ENCODE results near the gene FAM161B.
"Not testable (repeated sequence)": the region's sequence is repeated elsewhere in the genome, so short reads cannot be mapped to it uniquely, and the experiment has no call there.

The FAM161B gene, protein sequence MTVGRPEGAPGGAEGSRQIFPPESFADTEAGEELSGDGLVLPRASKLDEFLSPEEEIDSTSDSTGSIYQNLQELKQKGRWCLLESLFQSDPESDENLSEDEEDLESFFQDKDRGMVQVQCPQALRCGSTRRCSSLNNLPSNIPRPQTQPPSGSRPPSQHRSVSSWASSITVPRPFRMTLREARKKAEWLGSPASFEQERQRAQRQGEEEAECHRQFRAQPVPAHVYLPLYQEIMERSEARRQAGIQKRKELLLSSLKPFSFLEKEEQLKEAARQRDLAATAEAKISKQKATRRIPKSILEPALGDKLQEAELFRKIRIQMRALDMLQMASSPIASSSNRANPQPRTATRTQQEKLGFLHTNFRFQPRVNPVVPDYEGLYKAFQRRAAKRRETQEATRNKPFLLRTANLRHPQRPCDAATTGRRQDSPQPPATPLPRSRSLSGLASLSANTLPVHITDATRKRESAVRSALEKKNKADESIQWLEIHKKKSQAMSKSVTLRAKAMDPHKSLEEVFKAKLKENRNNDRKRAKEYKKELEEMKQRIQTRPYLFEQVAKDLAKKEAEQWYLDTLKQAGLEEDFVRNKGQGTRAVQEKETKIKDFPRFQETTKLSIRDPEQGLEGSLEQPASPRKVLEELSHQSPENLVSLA

DNA sequence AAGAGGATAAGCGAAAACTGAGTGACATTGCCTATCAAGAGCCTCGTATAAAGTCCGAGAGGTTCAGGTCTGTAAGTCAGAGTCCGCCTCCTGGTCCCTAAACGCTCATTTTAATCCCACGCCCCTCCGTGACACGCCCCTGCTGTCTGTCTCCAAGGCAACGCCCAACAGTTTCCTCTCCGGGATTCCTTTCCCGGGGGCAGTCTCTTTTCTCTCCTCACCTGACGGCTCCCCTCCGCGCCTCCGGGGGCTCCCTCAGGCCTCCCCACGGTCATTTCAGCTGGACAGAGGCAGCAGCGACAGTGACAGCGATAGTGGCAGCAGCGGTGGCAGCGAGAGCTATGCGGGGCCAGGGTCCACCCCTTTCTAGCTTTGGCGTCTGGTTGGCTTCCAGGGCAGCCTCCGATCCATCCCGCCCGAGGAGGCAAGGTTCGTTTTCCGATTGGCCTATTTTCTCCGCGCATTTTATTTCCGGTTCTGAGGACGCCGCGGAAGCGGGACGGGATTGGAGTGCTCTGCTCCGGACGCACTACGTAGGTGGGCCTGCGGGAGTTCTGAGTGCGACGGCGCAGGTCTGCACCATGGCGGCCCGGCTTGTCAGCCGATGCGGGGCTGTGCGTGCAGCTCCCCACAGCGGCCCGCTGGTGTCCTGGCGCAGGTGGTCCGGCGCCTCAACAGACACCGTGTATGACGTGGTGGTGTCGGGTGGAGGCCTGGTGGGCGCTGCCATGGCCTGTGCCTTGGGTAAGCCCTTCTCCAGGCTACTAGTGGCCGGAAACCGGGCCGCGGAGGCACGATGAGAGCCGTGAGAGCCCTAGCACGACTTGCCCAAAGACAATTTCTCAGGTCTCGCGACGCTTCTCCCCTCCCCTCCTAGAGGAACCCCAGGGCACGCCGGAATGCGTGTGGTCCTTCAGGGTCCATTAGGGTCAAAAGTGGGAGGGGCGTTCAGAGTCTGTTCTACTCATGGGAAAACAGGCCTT is at the start of gene FAM161B, which contains the start of gene COQ6:
FAM161B (minus strand) TSS at position 343 of the 983 bp plus-strand sequence; CDS start at position 275, 68 bp downstream.
COQ6 (plus strand) TSS at position 551 of the 983 bp plus-strand sequence; CDS start at position 582, 31 bp downstream.
- DNase-seq (ENCODE audit: low read depth in 2 of 2, low spot score in 1 of 2), result peak; percentile 65 to 80

DNA sequence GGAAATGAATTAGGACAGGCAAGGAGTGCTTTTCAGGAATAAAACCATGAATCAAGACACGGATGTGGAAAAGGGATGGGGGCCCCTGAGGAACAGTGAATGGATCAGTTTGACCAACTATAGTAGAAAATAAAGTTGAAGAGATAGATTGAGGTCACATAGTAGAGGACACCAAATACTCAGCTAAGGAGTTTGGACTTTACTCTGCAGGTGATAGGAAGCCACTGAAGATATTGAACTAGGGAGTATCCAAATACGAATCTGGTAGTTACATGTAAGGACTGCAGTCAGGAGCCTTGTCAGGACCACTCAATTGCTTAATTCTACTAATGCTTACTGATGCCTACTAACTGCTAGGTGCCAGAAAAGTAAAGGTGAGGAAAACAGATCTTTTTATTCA is 48.8 kb upstream of the FAM161B start:
- no peak for DNase-seq (ENCODE audit: low read depth in 2 of 2, low spot score in 1 of 2)

DNA sequence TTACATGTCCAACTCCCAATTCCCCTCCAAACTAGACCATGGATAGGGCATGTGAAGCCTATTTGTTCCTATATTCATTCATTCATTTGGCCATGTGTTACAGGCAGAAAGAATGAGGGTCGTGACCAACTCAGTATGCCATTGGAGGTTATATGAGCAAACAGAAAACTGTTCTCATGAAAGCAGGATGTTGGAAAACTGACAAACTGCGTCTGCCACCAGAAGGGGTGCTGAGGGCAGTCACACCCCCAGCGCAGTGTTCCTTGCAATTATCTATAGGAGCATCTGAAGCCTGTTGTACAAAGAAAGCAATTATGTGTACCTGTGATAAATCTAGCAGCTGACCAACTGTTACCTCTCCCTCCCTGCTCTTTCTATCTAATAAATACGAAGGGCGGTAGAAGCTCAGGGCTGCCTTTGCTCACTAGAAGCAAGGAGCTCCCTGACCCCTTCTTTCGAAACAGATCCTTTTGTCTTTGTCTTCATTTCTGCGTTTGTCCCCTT is 48.1 kb upstream of the FAM161B start:
- no peak for DNase-seq (ENCODE audit: low read depth in 2 of 2, low spot score in 1 of 2)

DNA sequence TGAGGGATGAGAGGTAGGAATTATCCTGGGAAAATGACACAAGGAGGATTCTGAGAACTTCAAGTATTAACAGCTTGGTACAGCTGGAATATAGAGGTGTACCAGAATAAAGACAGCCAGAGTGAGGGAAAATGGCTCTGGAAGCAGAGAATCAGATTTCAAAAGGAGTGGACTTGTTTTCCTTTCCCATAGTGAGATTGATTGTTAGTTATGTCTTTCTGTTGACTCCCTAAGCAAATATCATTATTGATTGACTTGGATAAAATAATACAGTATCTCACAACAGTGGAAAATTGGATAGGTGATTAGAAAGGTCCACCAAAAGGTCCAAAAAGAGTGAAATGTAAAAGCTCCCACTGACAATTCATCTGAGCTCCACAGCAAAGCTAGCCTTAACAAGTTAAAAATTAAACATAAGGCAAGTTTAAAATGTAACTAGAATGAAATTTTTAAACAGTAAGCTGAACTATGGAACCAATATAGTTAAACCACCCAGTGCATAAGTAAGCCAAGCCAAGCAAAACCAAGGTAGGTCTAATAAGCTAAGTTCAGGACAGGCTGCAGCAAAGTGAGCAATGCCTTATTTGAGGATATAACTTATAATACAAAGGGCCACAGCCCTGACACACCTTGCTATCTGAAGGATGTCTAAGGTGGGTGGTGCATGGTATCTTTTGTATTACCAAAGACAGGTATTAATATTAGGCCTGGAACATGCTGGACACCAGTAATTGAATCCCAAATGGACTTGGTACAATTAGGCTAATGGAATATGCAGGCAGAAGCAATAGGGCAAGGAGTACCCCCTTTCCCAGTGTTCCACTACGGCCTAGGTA is 47.4 kb upstream of the FAM161B start:
- DNase-seq (ENCODE audit: low read depth in 2 of 2, low spot score in 1 of 2), result no peak

DNA sequence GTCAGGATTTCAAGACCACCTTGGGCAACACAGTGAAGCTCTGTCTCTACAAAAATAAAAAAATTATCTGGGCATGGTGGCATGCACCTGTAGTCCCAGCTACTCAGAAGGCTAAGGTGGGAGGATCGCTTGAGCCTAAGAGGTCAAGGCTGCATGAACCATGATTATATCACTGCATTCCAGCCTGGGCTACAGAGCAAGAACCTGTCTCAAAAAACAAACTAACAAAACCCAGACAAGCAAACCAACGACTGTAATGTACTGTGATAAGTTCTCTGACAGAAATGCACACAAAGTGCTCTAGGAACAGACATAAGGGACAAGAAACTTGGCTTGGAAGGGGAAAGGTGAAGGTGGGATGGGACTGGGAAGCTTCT is 46.8 kb upstream of the FAM161B start:
- DNase-seq (ENCODE audit: low read depth in 2 of 2, low spot score in 1 of 2), result no peak

DNA sequence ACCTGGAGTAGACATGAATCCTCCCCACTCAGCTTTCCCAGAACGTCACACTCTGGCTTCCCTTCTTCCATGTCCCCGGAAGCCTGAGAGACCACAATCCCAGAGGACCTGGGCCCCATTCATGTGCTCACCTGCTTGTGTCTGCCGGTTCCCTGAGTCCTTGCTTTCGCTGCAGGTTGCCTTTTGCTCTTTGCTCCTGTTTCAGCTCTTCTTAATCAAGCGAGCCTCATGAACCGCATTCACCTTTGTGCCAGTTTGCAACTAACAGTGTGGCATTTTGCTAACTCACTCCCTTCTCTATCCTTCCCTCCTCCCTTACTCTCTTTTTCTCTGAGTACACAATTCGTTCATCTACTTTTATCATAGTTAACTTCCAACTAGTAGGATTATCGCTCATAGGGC is 46.1 kb upstream of the FAM161B start:
- DNase-seq (ENCODE audit: low read depth in 2 of 2, low spot score in 1 of 2), result no peak

DNA sequence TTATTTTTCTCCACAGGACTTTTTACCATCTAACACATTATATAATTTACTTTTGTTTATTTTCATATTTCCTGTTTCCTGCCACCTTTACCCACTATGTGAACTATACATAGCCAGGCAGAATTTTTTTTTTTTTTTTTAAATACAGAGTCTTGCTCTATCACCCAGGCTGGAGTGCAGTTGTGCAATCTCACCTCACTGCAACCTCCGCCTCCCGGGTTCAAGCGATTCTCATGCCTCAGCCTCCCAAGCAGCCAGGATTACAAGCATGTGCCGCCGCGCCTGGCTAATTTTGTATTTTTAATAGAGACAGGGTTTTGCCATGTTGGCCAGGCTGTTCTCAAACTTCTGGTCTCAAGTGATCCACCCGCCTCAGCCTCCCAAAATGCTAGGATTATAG is 45.0 kb upstream of the FAM161B start:
- DNase-seq (ENCODE audit: low read depth in 2 of 2, low spot score in 1 of 2), result not testable (repeated sequence)

DNA sequence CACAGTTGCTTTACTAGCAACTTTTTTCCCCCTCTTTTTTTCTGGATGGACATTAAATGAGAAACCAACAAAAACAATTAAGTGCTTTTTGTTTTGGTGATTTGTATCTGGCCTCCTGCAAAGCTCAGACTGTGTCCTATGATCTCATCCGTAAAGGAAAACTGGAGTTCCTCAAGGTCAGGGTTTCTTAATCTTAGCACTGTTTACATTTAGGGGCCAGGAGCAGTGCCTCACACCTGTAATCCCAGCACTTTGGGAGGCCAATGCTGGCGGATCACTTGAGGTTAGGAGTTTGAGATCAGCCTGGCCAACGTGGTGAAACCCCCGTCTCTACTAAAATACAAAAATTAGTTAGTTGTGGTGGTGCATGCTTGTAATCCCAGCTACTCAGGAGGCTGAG is 41.2 kb upstream of the FAM161B start:
- no peak for DNase-seq (ENCODE audit: low read depth in 2 of 2, low spot score in 1 of 2)

DNA sequence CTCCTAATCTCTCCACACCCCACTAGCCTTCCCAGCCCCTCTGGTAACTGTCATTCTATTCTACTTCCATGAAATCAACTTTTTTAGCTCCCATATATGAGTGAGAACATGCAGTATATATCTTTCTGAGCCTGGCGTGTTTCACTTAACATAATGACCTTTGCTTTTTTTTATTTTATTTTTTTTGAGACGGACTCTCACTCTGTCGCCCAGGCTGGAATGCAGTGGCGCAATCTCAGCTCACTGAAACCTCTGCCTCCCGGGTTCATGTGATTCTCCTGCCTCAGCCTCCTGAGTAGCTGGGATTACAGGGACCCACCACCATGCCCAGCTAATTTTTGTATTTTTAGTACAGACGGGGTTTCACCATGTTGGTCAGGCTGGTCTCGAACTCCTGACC is 38.8 kb upstream of the FAM161B start:
- not testable (repeated sequence) for DNase-seq (ENCODE audit: low read depth in 2 of 2, low spot score in 1 of 2)

DNA sequence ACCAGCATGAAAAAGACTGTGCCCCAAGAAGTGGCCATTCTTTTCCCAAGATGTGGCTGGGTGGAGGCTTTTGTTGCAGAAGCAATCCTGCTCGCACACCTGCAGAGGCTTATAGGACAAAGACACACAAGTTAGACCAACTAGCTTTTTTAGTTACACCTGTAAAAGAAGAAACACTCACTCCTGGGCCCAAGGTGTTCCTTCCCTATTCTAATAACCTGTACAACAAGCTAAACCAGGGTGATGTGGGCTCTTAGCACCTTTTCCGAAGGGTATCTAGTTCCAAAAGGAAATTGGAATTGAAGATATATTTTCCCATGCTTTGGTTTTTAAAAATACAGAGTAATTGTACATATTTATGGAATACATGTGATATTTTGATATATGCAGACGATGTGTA is 38.2 kb upstream of the FAM161B start:
- DNase-seq (ENCODE audit: low read depth in 2 of 2, low spot score in 1 of 2), result no peak

DNA sequence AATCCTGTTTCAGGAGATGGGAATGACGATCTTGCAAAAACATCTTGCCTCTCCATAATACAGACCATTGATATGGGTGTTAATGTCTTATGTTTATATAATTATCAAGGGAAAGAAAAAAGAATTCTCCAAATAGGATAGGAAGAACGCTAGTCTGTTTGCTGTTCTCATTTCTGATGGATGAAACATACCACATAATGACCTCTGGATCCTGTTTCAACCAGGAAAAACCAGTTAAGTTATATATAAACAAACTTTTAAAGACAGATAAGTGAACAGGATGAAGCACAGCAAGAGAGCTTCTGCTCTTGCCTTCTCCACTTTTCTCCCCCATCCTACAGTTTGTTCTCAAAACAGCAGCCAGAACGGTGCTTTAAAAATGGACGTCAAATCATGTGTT is 28.0 kb upstream of the FAM161B start:
- DNase-seq (ENCODE audit: low read depth in 2 of 2, low spot score in 1 of 2), result no peak

DNA sequence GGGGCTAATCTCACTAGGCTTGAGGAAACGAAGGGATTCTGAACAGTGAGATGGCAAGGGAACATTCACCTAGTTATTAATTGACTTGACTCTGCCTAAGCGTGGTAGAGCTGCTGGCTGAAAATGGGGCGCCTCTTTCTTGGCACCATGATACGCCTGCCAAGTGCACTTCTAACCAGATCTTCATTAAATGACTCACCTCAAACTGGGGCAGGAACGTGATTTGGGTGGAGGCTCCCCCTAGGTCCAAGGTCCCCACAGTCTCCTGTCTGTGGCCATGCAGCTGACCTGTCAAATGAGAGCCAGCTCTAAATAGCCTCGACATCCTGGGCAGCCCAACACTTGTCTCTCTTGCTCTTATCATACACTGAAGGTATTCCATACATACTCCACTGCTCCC is 26.2 kb upstream of the FAM161B start:
- no peak for DNase-seq (ENCODE audit: low read depth in 2 of 2, low spot score in 1 of 2)

DNA sequence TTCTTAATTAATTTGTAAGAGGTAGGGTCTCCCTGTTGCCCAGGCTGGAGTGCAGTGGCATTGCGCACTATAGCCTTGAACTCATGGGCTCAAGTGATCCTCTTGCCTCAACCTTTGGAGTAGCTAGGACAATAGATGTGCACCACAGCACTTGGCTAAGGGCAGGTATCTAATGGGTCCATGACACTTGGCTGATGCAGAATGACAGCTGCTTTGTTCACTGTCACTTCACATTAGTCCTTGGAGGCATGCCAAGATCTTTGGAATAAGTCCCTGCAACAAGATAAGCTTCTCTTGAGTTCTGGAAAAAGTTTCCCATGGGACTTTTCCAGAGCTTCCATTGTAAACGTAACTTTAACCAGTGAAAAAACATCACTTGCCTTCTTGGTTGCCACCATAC is 23.6 kb upstream of the FAM161B start:
- no peak for DNase-seq (ENCODE audit: low read depth in 2 of 2, low spot score in 1 of 2)

DNA sequence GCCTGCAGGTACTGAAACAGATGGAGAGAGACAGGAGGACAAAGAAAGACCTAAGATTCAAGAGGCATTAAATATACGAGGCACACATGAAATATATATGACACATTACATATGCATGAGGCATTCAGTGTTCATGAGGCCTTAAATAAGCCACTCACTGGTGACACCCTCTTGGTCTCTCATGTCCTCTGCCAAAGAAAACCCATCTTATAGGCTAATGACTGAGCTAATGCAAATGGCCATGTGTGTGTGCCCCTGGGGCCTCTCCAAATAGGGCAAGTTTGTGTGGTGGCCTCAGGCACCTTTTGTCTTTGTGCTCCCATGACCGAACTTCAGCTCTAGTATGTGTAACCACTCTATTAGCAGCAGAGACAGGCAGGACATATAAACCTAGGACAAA is 19.0 kb upstream of the FAM161B start:
- no peak for DNase-seq (ENCODE audit: low read depth in 2 of 2, low spot score in 1 of 2)

DNA sequence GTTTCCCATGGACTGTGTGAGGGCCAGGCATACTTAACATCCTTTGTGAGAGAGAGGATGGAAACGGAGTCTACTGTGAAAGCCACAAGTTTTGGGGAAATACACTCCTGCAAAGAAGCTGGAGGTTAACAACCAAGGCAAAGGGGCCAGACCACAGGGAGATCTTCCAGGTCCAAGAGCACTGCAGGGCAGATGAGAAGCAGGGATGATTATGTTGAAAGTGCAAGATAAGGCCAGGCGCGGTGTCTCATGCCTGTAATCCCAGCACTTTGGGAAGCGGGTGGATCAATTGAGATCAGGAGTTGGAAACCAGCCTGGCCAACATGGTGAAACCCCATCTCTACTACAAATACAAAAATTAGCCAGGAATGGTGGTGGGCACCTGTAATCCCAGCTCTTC is 15.3 kb upstream of the FAM161B start:
- no peak for DNase-seq (ENCODE audit: low read depth in 2 of 2, low spot score in 1 of 2)

DNA sequence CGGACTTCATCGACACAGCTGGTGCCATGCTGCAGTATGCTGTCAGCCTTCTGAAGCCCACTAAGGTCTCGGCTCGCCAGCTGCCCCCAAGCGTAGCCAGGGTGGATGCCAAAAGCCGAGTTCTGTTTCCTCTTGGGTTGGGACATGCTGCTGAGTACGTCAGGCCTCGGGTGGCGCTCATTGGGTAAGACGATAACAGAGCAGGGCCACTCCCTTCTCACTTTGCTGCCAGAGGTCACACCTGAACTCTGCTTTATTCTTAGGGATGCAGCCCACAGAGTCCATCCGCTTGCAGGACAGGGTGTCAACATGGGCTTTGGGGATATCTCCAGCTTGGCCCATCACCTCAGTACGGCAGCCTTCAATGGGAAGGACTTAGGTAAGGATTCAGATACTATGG is 11.3 kb upstream of the FAM161B start:
- no peak for DNase-seq (ENCODE audit: low read depth in 2 of 2, low spot score in 1 of 2)

DNA sequence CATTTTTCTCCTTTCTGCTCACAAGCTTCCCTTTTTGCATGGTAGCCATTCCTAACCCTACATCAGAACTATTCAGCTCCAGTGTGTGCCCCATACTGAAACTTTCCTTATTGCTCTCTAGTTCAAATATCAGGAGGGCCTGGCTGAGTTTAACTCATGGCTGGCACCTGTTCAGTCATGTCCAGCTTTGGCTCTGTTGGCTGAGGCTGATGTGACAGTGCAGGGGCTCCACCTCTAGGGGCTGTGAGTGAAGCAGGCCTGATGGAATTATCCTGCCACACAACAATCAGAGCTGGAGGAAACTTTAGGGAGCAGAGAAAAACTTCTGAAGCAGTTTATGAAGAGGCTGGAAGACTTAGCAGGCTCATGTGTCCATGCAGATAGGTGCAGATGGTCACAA is 8.7 kb upstream of the FAM161B start:
- DNase-seq (ENCODE audit: low read depth in 2 of 2, low spot score in 1 of 2), result no peak

DNA sequence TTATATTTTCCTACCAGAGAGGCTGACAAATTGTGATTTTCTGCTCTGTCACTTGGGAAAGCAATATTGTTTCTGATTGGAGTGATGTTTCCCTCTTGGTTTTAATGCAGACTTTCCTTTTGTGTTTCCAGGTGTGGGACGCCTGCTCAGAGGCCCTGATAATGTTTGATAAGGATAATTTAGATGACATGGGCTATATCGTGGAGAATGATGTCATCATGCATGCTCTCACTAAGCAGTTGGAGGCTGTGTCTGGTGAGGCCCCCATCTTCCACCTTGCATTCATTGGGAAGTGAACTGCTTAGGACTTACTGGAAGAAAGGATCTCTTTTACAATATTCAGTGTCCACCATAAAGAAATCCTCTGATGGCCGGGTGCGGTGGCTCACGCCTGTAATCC is 5.8 kb upstream of the FAM161B start:
- no peak for DNase-seq (ENCODE audit: low read depth in 2 of 2, low spot score in 1 of 2)

DNA sequence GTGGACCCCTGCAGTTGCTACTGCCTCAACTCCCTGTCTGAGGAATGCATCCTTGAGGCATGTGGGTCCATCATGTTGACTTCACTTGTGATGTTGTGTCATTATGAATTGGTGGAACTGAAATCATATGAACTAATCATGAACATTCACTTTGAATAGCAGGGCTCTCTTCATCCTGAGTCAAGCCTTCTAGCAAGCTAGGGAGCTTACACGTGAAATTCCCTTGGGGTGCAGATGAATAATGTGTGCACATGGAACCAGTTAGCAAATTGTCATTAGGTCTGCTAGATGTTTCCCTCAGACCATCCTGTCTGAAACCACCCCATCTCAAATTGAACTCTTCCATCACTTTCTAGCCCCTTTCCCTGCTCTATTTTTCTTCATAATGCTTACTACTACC is 3.8 kb upstream of the FAM161B start:
- DNase-seq (ENCODE audit: low read depth in 2 of 2, low spot score in 1 of 2), result no peak

DNA sequence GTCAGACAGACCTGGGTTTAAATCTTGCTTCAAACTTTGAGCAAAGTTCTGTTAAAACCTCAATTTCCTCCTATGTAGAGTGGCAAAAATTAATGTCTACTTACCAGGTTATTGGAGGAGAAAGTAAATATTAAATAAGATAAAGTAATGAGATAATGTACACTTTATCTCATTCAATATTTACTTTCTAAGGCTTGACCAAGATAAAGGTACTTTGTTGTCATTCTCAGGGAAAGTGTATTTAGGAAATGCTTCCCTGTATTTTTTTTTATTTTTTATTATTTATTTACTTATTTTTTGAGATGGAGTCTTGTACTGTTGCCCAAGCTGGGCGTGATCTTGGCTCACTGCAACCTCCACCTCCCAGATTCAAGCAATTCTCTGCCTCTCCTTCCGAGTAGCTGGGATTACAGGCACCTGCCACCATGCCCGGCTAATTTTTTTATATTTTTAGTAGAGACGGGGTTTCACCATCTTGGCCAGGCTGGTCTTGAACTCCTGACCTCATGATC is 4.7 kb downstream of the FAM161B start:
- no peak for DNase-seq (ENCODE audit: low read depth in 2 of 2, low spot score in 1 of 2)

All from stimulated activated CD8-positive, alpha-beta memory T cell treated with anti-CD3 and anti-CD28 coated beads, Interleukin-4, amount 100 ng/mL, for 1 hour (primary cell).